Mesothelial cell of epicardium (in vitro differentiated cells): ENCODE measurements around the gene TSSK3. TPM values are rescaled to one million over a fixed set of nuclear protein-coding genes. Genes with fewer than 3 reads are reported as not detected.
A peak's percentile ranks its signal among the peaks of the same experiment; 100 is the strongest.

Experiments used
- DNase-seq, 2 experiments: peaks; one replicate each; pipeline ENCODE4 v3.0.0; 2021; ENCODE audit warnings: low spot score in 2 of 2; ENCODE audit not compliant: unreplicated experiment in 2 of 2
- H3K27ac Mint-ChIP-seq: 2 replicates; pipeline ENCODE4 v1.8.0; 2021; ENCODE audit warnings: mixed read lengths
- H3K27me3 Mint-ChIP-seq: 2 replicates; pipeline ENCODE4 v1.8.0; 2021; ENCODE audit warnings: low read depth, mixed read lengths
- H3K36me3 Mint-ChIP-seq: 2 replicates; pipeline ENCODE4 v1.8.0; 2021; ENCODE audit warnings: mixed read lengths
- H3K4me1 Mint-ChIP-seq: 2 replicates; pipeline ENCODE4 v1.8.0; 2021; ENCODE audit warnings: mixed read lengths
- H3K4me3 Mint-ChIP-seq: 2 replicates; pipeline ENCODE4 v1.8.0; 2021; ENCODE audit warnings: mild to moderate bottlenecking, moderate library complexity, mixed read lengths
- H3K9me3 Mint-ChIP-seq: 2 replicates; pipeline ENCODE4 v1.8.0; 2021; ENCODE audit warnings: mixed read lengths
- CTCF ChIP-seq: fragments of 200-600 bp; sonication (generic); IDR thresholded peaks from one replicate; pipeline ENCODE4 v1.5.0; 2021; ENCODE audit warnings: antibody characterized with exemption; ENCODE audit not compliant: unreplicated experiment
- total RNA-seq: library from RNA; stranded (reverse); gene quantifications from 3 replicates; pipeline ENCODE4 v1.2.1, GENCODE V29; 2021

The TSSK3 gene
- total RNA-seq, 1 donor from 2014 or later, result 8.1 TPM

DNA sequence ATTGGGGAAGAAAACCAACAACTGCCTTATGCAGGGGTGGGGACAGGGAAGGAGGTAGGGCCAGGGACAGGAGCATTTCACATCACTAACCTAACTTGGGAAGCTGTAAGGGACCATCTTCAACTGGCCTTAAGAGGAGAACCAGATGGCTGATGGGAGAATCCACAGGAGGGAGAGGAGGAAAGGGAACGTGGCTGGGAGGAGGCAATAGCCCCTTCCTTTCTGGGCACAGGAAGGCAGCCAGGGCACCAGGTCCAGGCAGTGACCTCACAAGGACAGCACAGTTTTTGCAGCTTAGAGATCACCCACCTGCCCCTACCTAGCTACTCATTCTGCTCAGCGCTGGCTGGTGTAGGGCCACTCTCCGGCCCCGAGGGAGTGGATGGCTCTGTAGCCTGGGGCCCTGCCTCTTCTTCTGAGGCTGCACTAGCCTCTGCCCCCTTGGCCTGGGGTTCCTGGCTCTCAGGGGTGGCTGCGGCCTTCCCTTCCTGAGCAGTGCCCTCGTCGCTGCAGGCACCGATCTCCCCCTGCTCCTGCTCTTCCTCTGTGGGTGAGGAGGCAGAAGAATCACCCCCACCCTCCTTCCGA lies 28.0 kb upstream of the TSSK3 start:
- H3K4me3 Mint-ChIP-seq, result peak overlapping the region; percentile 94
- TF ChIP-seq CTCF, result no peak
- H3K4me1 Mint-ChIP-seq, result peaks cover 37% of the 10 kb centered on the region
- peak overlapping the region; percentile 94 for H3K27ac Mint-ChIP-seq
- peaks cover 15% of the 10 kb centered on the region for H3K36me3 Mint-ChIP-seq
- H3K27me3 Mint-ChIP-seq, result peaks cover 2% of the 10 kb centered on the region
- no peaks in the 10 kb centered on the region for H3K9me3 Mint-ChIP-seq
- DNase-seq, result no peak

- peak; percentile 47 to 62 for DNase-seq
- Mint-ChIP-seq H3K27ac (peak overlapping the region; percentile 94), H3K4me3 (peak overlapping the region; percentile 94), H3K9me3 (no peaks in the 10 kb centered on the region), H3K36me3 (peaks cover 11% of the 10 kb centered on the region), H3K27me3 (peaks cover 2% of the 10 kb centered on the region), H3K4me1 (peaks cover 37% of the 10 kb centered on the region)
- TF ChIP-seq CTCF, result peak; percentile 39
These were observed 27.3 kb upstream of the TSSK3 start for GRCh38 chr1:32334864-32335534.

- peaks cover 37% of the 10 kb centered on the region for H3K4me1 Mint-ChIP-seq
These were observed 26.9 kb upstream of the TSSK3 start for GRCh38 chr1:32335535-32335789.

GRCh38 chr1:32335790-32336590 lies 26.3 kb upstream of the TSSK3 start, which contains the start of gene MARCKSL1:
Gene MARCKSL1, minus strand, starts transcription at chr1:32336233. Its CDS starts 200 bp downstream, at chr1:32336033.
- no peak for TF ChIP-seq CTCF
- peak within 1 kb of the TSS; percentile 94 for H3K27ac Mint-ChIP-seq
- H3K9me3 Mint-ChIP-seq, result no peaks in the 10 kb centered on the region
- peak within 1 kb of the TSS; percentile 94 for H3K4me3 Mint-ChIP-seq
- H3K36me3 Mint-ChIP-seq, result peaks cover 9% of the 10 kb centered on the region
- peaks cover 37% of the 10 kb centered on the region for H3K4me1 Mint-ChIP-seq
- H3K27me3 Mint-ChIP-seq, result peaks cover 2% of the 10 kb centered on the region
- DNase-seq, result peak; percentile 79 to 92

More at GRCh38 chr1:32335535-32335789, 26.9 kb upstream of the TSSK3 start:
- Mint-ChIP-seq H3K36me3 (peaks cover 11% of the 10 kb centered on the region), H3K27ac (no peak overlapping the region), H3K9me3 (no peaks in the 10 kb centered on the region), H3K27me3 (peaks cover 2% of the 10 kb centered on the region), H3K4me3 (peak overlapping the region; percentile 94)
- no peak for TF ChIP-seq CTCF
- DNase-seq, result no peak

- DNase-seq, result no peak
- Mint-ChIP-seq H3K27ac (no peak overlapping the region), H3K4me3 (peak overlapping the region; percentile 59), H3K36me3 (peaks cover 8% of the 10 kb centered on the region), H3K9me3 (no peaks in the 10 kb centered on the region), H3K27me3 (peaks cover 2% of the 10 kb centered on the region), H3K4me1 (peaks cover 32% of the 10 kb centered on the region)
- no peak for TF ChIP-seq CTCF
These were observed 25.8 kb upstream of the TSSK3 start for GRCh38 chr1:32336591-32336932.
